MM.1S (cell line): Measurements from ENCODE around the gene PARP3.

Source experiments
- DNase-seq: peaks from one replicate; pipeline ENCODE4 v3.0.0-alpha.2; 2015
- H2AFZ ChIP-seq: fragments of 300-600 bp; sonication (generic); 2 replicates; pipeline ENCODE4 v1.6.0; 2016; ENCODE audit warnings: antibody characterized with exemption, low read length
- H3F3A ChIP-seq: fragments of 300-600 bp; sonication (generic); 2 replicates; pipeline ENCODE4 v1.6.1; 2016; ENCODE audit warnings: mild to moderate bottlenecking, antibody characterized with exemption, low read length, moderate library complexity, mixed read lengths; ENCODE audit not compliant: insufficient read depth
- H3K27ac ChIP-seq: fragments of 300-600 bp; sonication (generic); 2 replicates; pipeline ENCODE4 v1.5.1; 2016; ENCODE audit warnings: mild to moderate bottlenecking, low read length
- H3K27me3 ChIP-seq: fragments of 300-600 bp; sonication (generic); replicated peaks from 2 replicates; pipeline ENCODE4 v1.6.0; 2016; ENCODE audit warnings: low read length; ENCODE audit not compliant: insufficient read depth
- H3K36me3 ChIP-seq: fragments of 300-600 bp; sonication (generic); replicated peaks from 2 replicates; pipeline ENCODE4 v1.6.1; 2016; ENCODE audit warnings: mild to moderate bottlenecking, low read length, mixed read lengths; ENCODE audit not compliant: insufficient read depth
- H3K4me1 ChIP-seq: fragments of 300-600 bp; sonication (generic); 2 replicates; pipeline ENCODE4 v1.6.1; 2016; ENCODE audit warnings: low read length, mixed read lengths
- H3K4me2 ChIP-seq: fragments of 300-600 bp; sonication (generic); 2 replicates; pipeline ENCODE4 v1.6.0; 2016; ENCODE audit warnings: low read depth, low read length
- H3K4me3 ChIP-seq: fragments of 300-600 bp; sonication (generic); 2 replicates; pipeline ENCODE4 v1.5.1; 2016; ENCODE audit warnings: low read length, mixed read lengths
- H3K79me2 ChIP-seq: fragments of 300-600 bp; sonication (generic); 2 replicates; pipeline ENCODE4 v1.6.1; 2016; ENCODE audit warnings: mixed run types, low read length, mixed read lengths
- H3K9ac ChIP-seq: fragments of 300-600 bp; sonication (generic); 2 replicates; pipeline ENCODE4 v1.6.1; 2016; ENCODE audit warnings: low read length, mixed read lengths
- H3K9me2 ChIP-seq: fragments of 300-600 bp; sonication (generic); replicated peaks from 2 replicates; pipeline ENCODE4 v1.6.1; 2016; ENCODE audit warnings: mild to moderate bottlenecking, low read length, mixed read lengths; ENCODE audit not compliant: insufficient read depth
- H3K9me3 ChIP-seq: fragments of 300-600 bp; sonication (generic); replicated peaks from 2 replicates; pipeline ENCODE4 v1.6.1; 2016; ENCODE audit warnings: mild to moderate bottlenecking, low read length, mixed read lengths; ENCODE audit not compliant: insufficient read depth
- H4K20me1 ChIP-seq: fragments of 300-600 bp; sonication (generic); 2 replicates; pipeline ENCODE4 v1.6.1; 2016; ENCODE audit warnings: mild to moderate bottlenecking, low read length, moderate library complexity, mixed read lengths; ENCODE audit not compliant: insufficient read depth
- CTCF ChIP-seq: fragments of 300-600 bp; sonication (generic); IDR thresholded peaks from 2 replicates; pipeline ENCODE4 v1.5.1; 2016; ENCODE audit warnings: antibody characterized with exemption, low read length, mixed read lengths
- EZH2 ChIP-seq: fragments of 300-600 bp; sonication (generic); optimal IDR thresholded peaks from 2 replicates; pipeline ENCODE3; 2017; ENCODE audit warnings: low read depth, mild to moderate bottlenecking, antibody characterized with exemption, low read length, mixed read lengths
- EZH2phosphoT487 ChIP-seq: fragments of 300-600 bp; sonication (generic); IDR thresholded peaks from 2 replicates; pipeline ENCODE4 v1.6.1; 2018; ENCODE audit warnings: antibody characterized with exemption, low read length

The PARP3 gene

GRCh38 chr3:51941463-51941797, 733 bp upstream of the PARP3 start:
- Histone ChIP-seq H3K4me2 (peak overlapping the region; percentile 95), H3K36me3 (peaks cover under 1% of the 10 kb centered on the region; the same call in 1 of the 2 replicates), H3K9me2 (no peaks in the 10 kb centered on the region), H3K9me3 (no peaks in the 10 kb centered on the region), H3K27ac (no peak overlapping the region; the same call in 1 of the 2 replicates), H4K20me1 (0 out of 2 replicates have a peak, but pooled peaks cover 2% of the 10 kb centered on the region), H3K4me3 (peak overlapping the region; percentile 83), H3K9ac (peak overlapping the region; percentile 80), H3K4me1 (peaks cover 15% of the 10 kb centered on the region), H3K27me3 (no peaks in the 10 kb centered on the region), H2AFZ (peak overlapping the region; percentile 54), H3K79me2 (peaks cover 44% of the 10 kb centered on the region), H3F3A (no peaks in the 10 kb centered on the region)
- no peak for DNase-seq
- TF ChIP-seq EZH2 (no peak), CTCF (no peak), EZH2phosphoT487 (no peak)

GRCh38 chr3:51942603-51943450, 664 bp downstream of the PARP3 start:
- Histone ChIP-seq H3K27me3 (no peaks in the 10 kb centered on the region), H3F3A (no peaks in the 10 kb centered on the region), H3K4me1 (peaks cover 15% of the 10 kb centered on the region), H3K4me2 (peak overlapping the region; percentile 95), H3K27ac (peak overlapping the region; percentile 75), H3K9me2 (no peaks in the 10 kb centered on the region), H3K79me2 (peaks cover 39% of the 10 kb centered on the region), H3K9ac (peak overlapping the region; percentile 91), H2AFZ (peak overlapping the region; percentile 67), H3K36me3 (no peaks in the 10 kb centered on the region), H3K4me3 (peak overlapping the region; percentile 75), H4K20me1 (0 out of 2 replicates have a peak, but pooled peaks cover 2% of the 10 kb centered on the region), H3K9me3 (no peaks in the 10 kb centered on the region)
- DNase-seq: peak; percentile 87
- TF ChIP-seq EZH2phosphoT487: no peak
- no peak for TF ChIP-seq EZH2
- TF ChIP-seq CTCF: no peak

GRCh38 chr3:51943451-51944391, 1.6 kb downstream of the PARP3 start:
- Histone ChIP-seq H3K4me3 (no peak overlapping the region), H4K20me1 (0 out of 2 replicates have a peak, but pooled peaks cover 2% of the 10 kb centered on the region), H3F3A (no peaks in the 10 kb centered on the region), H2AFZ (no peak overlapping the region), H3K4me1 (peaks cover 15% of the 10 kb centered on the region), H3K36me3 (no peaks in the 10 kb centered on the region), H3K9me2 (no peaks in the 10 kb centered on the region), H3K79me2 (peaks cover 30% of the 10 kb centered on the region), H3K9ac (no peak overlapping the region; the same call in 1 of the 2 replicates), H3K4me2 (no peak overlapping the region), H3K27me3 (no peaks in the 10 kb centered on the region), H3K27ac (no peak overlapping the region), H3K9me3 (no peaks in the 10 kb centered on the region)
- TF ChIP-seq CTCF (no peak), EZH2 (no peak), EZH2phosphoT487 (no peak)
- no peak for DNase-seq
